Mucosa of rectum (tissue), 2 donors: Measurements from ENCODE around the gene OR52N2.

Source experiments
- H3K27ac ChIP-seq, 2 donors: one replicate each; pipeline ENCODE4 v1.7.0; 2013; ENCODE audit warnings: inconsistent platforms in 2 of 2, low read depth in 2 of 2, low read length in 2 of 2
- H3K27me3 ChIP-seq, 2 donors: one replicate each; pipeline ENCODE4 v1.7.0; 2013; ENCODE audit warnings: low read length in 2 of 2; ENCODE audit not compliant: control insufficient read depth in 2 of 2, insufficient read depth in 2 of 2
- H3K36me3 ChIP-seq, 2 donors: one replicate each; pipeline ENCODE4 v1.7.0; 2013; ENCODE audit warnings: low read length in 2 of 2; ENCODE audit not compliant: control insufficient read depth in 2 of 2, insufficient read depth in 2 of 2
- H3K4me1 ChIP-seq, 2 donors: one replicate each; pipeline ENCODE4 v1.7.0; 2013; ENCODE audit warnings: low read length in 2 of 2, mild to moderate bottlenecking in 1 of 2; ENCODE audit not compliant: control insufficient read depth in 2 of 2, insufficient read depth in 2 of 2
- H3K4me3 ChIP-seq, 2 donors: one replicate each; pipeline ENCODE4 v1.7.0; 2013; ENCODE audit warnings: low read length in 2 of 2
- H3K9ac ChIP-seq, 2 donors: one replicate each; pipeline ENCODE4 v1.7.0; 2013; ENCODE audit warnings: low read length in 2 of 2, low read depth in 1 of 2, mild to moderate bottlenecking in 1 of 2
- H3K9me3 ChIP-seq, 2 donors: one replicate each; pipeline ENCODE4 v1.7.0; 2013; ENCODE audit warnings: low read length in 2 of 2; ENCODE audit not compliant: control insufficient read depth in 2 of 2
- donor health status: healthy.
- donor health status: Normal muscosa, but diverticular disease.

The OR52N2 gene

DNA sequence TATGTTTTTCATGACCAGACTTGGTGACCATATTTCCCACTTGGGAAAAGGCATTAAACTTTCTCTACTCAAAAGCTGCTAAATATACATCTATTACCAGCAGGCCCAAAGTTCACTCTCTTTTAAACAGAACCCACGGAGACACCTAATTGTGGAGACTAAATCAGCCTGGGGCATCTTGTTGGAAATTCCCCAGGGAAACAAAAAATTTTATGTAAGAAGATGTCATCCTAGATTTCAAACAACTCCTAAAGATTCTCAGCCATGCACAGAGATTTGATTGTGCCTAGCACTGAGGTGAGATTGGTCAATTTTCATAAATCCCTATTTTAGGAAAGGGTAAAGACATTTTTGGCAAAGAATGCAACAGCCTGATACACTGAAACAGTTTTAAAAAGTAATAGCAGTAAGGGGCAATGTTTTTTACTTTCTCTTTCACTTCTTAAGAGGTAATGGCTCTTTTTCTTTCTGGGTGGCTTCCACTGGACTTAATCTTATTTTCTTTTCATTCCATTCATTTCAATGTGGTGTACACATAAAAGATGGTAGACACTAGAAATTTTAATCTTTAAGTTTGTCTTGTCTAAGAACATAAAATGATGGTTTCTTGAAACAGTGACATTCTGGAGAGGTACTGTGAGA, 9.6 kb downstream of the OR52N2 start:
- Histone ChIP-seq H3K36me3 (no peaks in the 10 kb centered on the region), H3K4me1 (no peaks in the 10 kb centered on the region), H3K27me3 (no peaks in the 10 kb centered on the region), H3K9me3 (no peaks in the 10 kb centered on the region), H3K4me3 (no peak overlapping the region), H3K9ac (no peak overlapping the region), H3K27ac (no peak overlapping the region)

DNA sequence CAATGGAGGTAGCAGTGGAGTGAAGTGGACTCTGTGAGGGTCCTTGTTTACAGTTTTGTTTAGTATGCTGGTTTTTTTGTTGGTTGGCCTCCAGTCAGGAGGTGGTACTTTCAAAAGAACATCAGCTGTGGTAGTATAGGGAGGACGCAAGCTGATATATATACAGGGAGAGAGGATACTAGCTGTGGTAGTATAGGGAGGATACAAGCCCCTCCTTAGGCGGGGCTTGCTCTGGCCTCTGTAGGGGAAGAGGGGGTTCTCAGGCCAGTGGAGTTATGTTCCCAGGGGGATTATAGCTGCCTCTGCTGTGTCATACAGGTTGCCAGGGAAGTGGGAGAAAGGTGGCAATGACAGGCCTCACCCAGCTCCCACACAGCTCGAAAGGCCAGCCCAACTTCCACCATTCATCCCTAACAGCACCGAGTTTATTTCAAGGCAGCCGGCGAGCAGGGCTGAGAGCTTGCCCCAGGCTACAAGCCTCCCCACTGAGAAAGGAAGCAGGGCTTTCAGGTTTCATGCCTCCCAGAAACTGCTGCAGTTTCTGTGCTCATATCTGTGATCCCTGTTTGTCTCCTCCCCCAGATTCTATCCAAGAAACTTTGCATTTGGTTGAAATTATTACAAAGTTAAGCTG, 22.6 kb downstream of the OR52N2 start:
- Histone ChIP-seq H3K9me3 (no peaks in the 10 kb centered on the region), H3K4me1 (no peaks in the 10 kb centered on the region), H3K4me3 (no peak overlapping the region)

GRCh38 chr11:5833446-5833845, 24.7 kb downstream of the OR52N2 start:
- Histone ChIP-seq H3K9me3 (no peaks in the 10 kb centered on the region), H3K27me3 (no peaks in the 10 kb centered on the region), H3K4me1 (no peaks in the 10 kb centered on the region), H3K36me3 (no peaks in the 10 kb centered on the region), H3K27ac (no peak overlapping the region), H3K4me3 (no peak overlapping the region), H3K9ac (no peak overlapping the region)

More for the DNA sequence above, 22.6 kb downstream of the OR52N2 start:
- H3K27me3 ChIP-seq, result no peaks in the 10 kb centered on the region
- no peaks in the 10 kb centered on the region for H3K36me3 ChIP-seq
- H3K9ac ChIP-seq, result no peak overlapping the region
- no peak overlapping the region for H3K27ac ChIP-seq

DNA sequence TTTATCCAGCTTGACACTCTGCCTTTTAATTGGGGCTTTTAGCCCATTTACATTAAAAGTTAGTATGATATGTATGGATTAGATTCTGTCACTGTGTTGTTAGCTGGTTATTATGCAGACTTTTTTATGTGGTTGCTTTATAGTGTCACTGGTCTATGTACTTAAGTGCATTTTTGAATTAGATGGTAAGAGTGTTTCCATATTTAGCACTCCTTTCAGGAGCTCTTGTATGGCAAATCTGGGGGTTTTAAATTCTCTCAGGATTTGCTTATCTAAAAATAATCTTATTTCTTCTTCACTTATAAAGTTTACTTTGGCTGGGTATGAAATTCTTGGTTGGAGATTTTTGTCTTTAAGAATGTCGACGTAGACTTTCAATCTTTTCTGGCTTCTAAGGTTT, 29.0 kb downstream of the OR52N2 start:
- Histone ChIP-seq H3K27ac (no peak overlapping the region), H3K9me3 (no peaks in the 10 kb centered on the region), H3K4me3 (no peak overlapping the region), H3K4me1 (no peaks in the 10 kb centered on the region), H3K36me3 (no peaks in the 10 kb centered on the region), H3K27me3 (no peaks in the 10 kb centered on the region), H3K9ac (no peak overlapping the region)

GRCh38 chr11:5841797-5842196, 33.1 kb downstream of the OR52N2 start, which contains the start of gene OR52E6:
Gene OR52E6, minus strand, starts transcription at chr11:5841897. Its CDS starts 0 bp downstream, at chr11:5841897.
- H3K27me3 ChIP-seq, result no peaks in the 10 kb centered on the region
- H3K4me1 ChIP-seq, result no peaks in the 10 kb centered on the region
- no peaks in the 10 kb centered on the region for H3K9me3 ChIP-seq
- no peak within 1 kb of the TSS for H3K9ac ChIP-seq
- no peak within 1 kb of the TSS for H3K27ac ChIP-seq
- H3K4me3 ChIP-seq, result no peak within 1 kb of the TSS
- no peaks in the 10 kb centered on the region for H3K36me3 ChIP-seq

GRCh38 chr11:5846701-5847100, 38.0 kb downstream of the OR52N2 start:
- Histone ChIP-seq H3K4me1 (no peaks in the 10 kb centered on the region), H3K9me3 (no peaks in the 10 kb centered on the region), H3K36me3 (no peaks in the 10 kb centered on the region), H3K9ac (no peak overlapping the region), H3K4me3 (no peak overlapping the region), H3K27me3 (no peaks in the 10 kb centered on the region), H3K27ac (no peak overlapping the region)

DNA sequence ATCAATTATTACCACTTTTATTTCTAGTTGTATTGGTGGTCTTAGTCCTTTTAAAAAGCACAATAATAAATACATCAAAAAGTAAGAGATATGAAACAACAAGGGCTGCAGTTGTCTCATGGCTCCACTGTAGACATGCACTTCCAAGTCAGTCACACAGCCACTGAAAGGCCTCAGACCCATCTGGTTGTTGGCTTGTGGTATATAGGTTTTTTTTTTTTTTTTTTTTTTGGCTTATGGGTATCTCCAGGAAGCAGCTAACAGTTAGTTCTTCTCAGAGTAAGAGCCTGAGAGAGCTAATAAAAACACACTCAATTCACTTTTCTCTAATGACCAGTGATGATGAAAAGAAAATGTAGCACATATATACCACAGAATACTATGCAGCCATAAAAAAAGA, 39.0 kb downstream of the OR52N2 start:
- no peak overlapping the region for H3K9ac ChIP-seq
- no peaks in the 10 kb centered on the region for H3K4me1 ChIP-seq
- H3K9me3 ChIP-seq, result no peaks in the 10 kb centered on the region
- no peak overlapping the region for H3K4me3 ChIP-seq
- H3K36me3 ChIP-seq, result no peaks in the 10 kb centered on the region
- no peaks in the 10 kb centered on the region for H3K27me3 ChIP-seq
- H3K27ac ChIP-seq, result no peak overlapping the region

- H3K27ac ChIP-seq, result no peak overlapping the region
- no peaks in the 10 kb centered on the region for H3K27me3 ChIP-seq
- no peak overlapping the region for H3K9ac ChIP-seq
- no peaks in the 10 kb centered on the region for H3K9me3 ChIP-seq
- H3K4me1 ChIP-seq, result no peaks in the 10 kb centered on the region
- no peak overlapping the region for H3K4me3 ChIP-seq
- H3K36me3 ChIP-seq, result no peaks in the 10 kb centered on the region
Measured at GRCh38 chr11:5851002-5851401, 42.3 kb downstream of the OR52N2 start.

GRCh38 chr11:5857590-5857989, 48.9 kb downstream of the OR52N2 start, which contains the start of gene OR52E8:
Gene OR52E8, minus strand, starts transcription at chr11:5857690. Its CDS starts 0 bp downstream, at chr11:5857690.
- Histone ChIP-seq H3K4me3 (no peak within 1 kb of the TSS), H3K36me3 (no peaks in the 10 kb centered on the region), H3K27me3 (no peaks in the 10 kb centered on the region), H3K9ac (no peak within 1 kb of the TSS), H3K9me3 (no peaks in the 10 kb centered on the region), H3K27ac (no peak within 1 kb of the TSS), H3K4me1 (no peaks in the 10 kb centered on the region)

DNA sequence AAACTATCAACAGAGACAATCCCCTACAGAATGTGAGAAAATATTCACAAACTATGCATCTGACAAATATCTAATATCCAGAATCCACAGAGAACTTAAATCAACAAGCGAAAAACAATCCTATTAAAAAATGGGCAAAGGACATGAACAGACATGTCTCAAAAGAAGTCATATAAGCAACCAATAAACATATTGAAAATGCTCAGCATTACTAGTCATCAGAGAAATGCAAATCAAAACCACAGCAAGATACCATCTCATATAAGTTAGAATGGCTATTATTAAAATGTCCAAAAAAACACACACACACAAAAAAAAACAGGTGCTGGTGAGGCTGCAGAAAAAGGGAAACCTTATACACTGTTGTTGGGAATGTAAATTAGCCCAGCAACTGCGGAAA, 57.1 kb downstream of the OR52N2 start:
- no peaks in the 10 kb centered on the region for H3K4me1 ChIP-seq
- H3K4me3 ChIP-seq, result no peak overlapping the region
- no peaks in the 10 kb centered on the region for H3K36me3 ChIP-seq
- no peaks in the 10 kb centered on the region for H3K9me3 ChIP-seq
- H3K27ac ChIP-seq, result no peak overlapping the region
- no peak overlapping the region for H3K9ac ChIP-seq
- no peaks in the 10 kb centered on the region for H3K27me3 ChIP-seq
